Panc1 (cell line): ENCODE results near the gene HRH3. TPM values are rescaled to one million over a fixed set of nuclear protein-coding genes. Genes with fewer than 3 reads are reported as not detected.

ENCODE experiments used
- ATAC-seq: fragments of 200-7000 bp; cut with Tn5 transposase; 2 replicates; pipeline ENCODE4 v1.9.1; 2020; ENCODE audit warnings: mild to moderate bottlenecking, moderate library complexity
- BruUV-seq: library from RNA; stranded (reverse); fragments of 400-500 nt; replicated peaks from 2 replicates; lab custom pipeline; 2021; lab: Mats Ljungman, UMichigan
- CTCF ChIA-PET: fragments of 300-600 bp; sonication (Branson Sonifier 250); formaldehyde crosslinking; loops from one replicate; lab custom pipeline; 2022; ENCODE audit warnings: antibody characterized with exemption; lab: Charles Lee
- POLR2A ChIA-PET: fragments of 300-600 bp; sonication (Branson Sonifier 250); formaldehyde crosslinking; loops from one replicate; lab custom pipeline; 2022; ENCODE audit warnings: antibody characterized with exemption; lab: Charles Lee
- DNase-seq: peaks from one replicate; pipeline ENCODE4 v3.0.0-alpha.2; 2010; ENCODE audit warnings: low read depth, low spot score
- H3K27ac ChIP-seq: 2 replicates; pipeline ENCODE4 v1.5.1; 2011; ENCODE audit warnings: mild to moderate bottlenecking, low read length, inconsistent platforms
- H3K27me3 ChIP-seq: fragments of 200-500 bp; sonication (Bioruptor generic); 2 replicates; pipeline ENCODE4 v1.6.0; 2014; ENCODE audit warnings: low read length, inconsistent platforms; ENCODE audit not compliant: control insufficient read depth, insufficient read depth
- H3K36me3 ChIP-seq: fragments of 200-500 bp; sonication (Bioruptor generic); 2 replicates; pipeline ENCODE4 v1.5.1; 2014; ENCODE audit warnings: inconsistent platforms, mild to moderate bottlenecking, low read length, moderate library complexity; ENCODE audit not compliant: control insufficient read depth, insufficient read depth
- H3K4me1 ChIP-seq: 2 replicates; pipeline ENCODE4 v1.5.1; 2011; ENCODE audit warnings: inconsistent platforms, mild to moderate bottlenecking, low read length, moderate library complexity; ENCODE audit not compliant: control insufficient read depth, insufficient read depth
- H3K4me3 ChIP-seq, 2 experiments: 2 replicates each; pipeline ENCODE4 v1.5.1; 2011 to 2012; ENCODE audit warnings: low read depth in 2 of 2, low read length in 2 of 2, mild to moderate bottlenecking in 2 of 2, inconsistent platforms in 1 of 2, moderate library complexity in 1 of 2
- H3K9me3 ChIP-seq: fragments of 200-500 bp; sonication (Bioruptor generic); 2 replicates; pipeline ENCODE4 v1.5.1; 2014; ENCODE audit warnings: low read depth, mild to moderate bottlenecking, inconsistent platforms, low read length, moderate library complexity; ENCODE audit not compliant: control insufficient read depth, insufficient read depth
- POLR2AphosphoS5 ChIP-seq: IDR thresholded peaks from 2 replicates; pipeline ENCODE4 v1.6.1; 2012; ENCODE audit warnings: mild to moderate bottlenecking, low read depth, low read length, moderate library complexity
- SIN3A ChIP-seq: IDR thresholded peaks from 2 replicates; pipeline ENCODE4 v1.6.1; 2012; ENCODE audit warnings: low read depth, mild to moderate bottlenecking, low read length, moderate library complexity, borderline replicate concordance; ENCODE audit not compliant: insufficient read depth
- TCF7L2 ChIP-seq: IDR thresholded peaks from 2 replicates; pipeline ENCODE4 v1.6.1; 2011; ENCODE audit warnings: mild to moderate bottlenecking, low read depth, low read length, inconsistent platforms
- in situ Hi-C: cut with HindIII; loops from 2 replicates; pipeline ENCODE4 v1.10.0; 2016; ENCODE audit warnings: low sequenced_read_pairs, low pct_unique_long_range_greater_than_20kb
- intact Hi-C: fragments of 100-400 bp; cut with micrococcal nuclease; formaldehyde crosslinking; loops from one replicate; pipeline ENCODE4 v1.10.0; 2022; ENCODE audit not compliant: unreplicated experiment
- total RNA-seq: library from RNA; stranded (reverse); gene quantifications from one replicate; pipeline ENCODE4 v1.2.1, GENCODE V29; 2021; ENCODE audit not compliant: unreplicated experiment
- TF ChIP-seq, protein P1 (sequence below), 2 experiments: IDR thresholded peaks; 2 replicates each; pipeline ENCODE4 v1.6.1; 2011 to 2012; ENCODE audit warnings: low read depth in 2 of 2, control low read depth in 1 of 2, low read length in 1 of 2, mild to moderate bottlenecking in 1 of 2, moderate library complexity in 1 of 2; ENCODE audit not compliant: insufficient read depth in 1 of 2
- TF ChIP-seq, protein P2 (sequence below): fragments of 450-650 bp; IDR thresholded peaks from 2 replicates; pipeline ENCODE4 v1.5.1; 2017; ENCODE audit warnings: mild to moderate bottlenecking

The HRH3 gene
- total RNA-seq, 1 experiment from 2014 or later: 0.10 TPM

DNA sequence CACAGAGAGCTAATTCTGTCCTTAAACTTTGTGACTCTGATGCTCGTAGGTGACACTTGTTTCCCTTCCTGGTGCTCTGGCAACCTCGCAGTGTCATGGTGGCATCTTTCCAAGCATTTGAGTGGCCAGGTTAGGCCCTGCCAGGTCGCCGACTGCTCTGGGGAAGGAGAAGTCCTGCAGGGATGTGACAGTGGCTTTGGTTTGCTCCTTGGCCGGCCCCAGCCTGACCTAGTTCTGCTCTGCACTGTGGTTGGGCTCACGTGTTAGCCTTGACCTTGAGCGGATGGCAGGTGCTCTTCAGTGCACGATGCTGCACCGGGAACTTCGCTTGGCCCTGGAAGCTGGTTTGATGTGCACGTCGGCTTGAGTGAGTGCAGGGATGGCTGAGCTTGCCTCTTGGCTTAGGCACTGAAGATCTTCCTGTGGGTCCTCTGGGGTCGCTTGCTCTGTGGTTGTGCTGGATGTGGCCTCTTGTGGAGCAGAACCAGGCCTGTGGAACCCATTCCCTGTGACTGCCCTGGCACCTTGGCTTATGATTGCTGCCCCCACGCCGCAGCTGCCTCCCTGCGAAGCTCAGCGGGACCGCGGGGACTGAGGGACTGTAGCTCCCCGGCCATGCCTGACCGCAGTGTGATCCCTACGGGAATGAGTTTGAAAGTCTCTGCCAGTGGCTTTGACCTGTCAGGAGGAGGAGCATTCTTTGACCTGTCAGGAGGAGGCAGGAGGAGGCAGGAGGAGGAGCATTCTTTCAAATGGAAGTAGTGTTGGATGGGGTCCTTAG lies 27.0 kb upstream of the HRH3 start:
- in situ Hi-C loops: no loop called here
- DNase-seq (no peak), ATAC-seq (no peak)
- ChIA-PET CTCF (interaction anchor here (0.7 kb wide), 1 partner anchor 157 kb away, joined by 5 read pairs; no protein-coding TSS in a partner anchor), POLR2A (no interaction called here)
- no TSS peak for BruUV-seq
- TF ChIP-seq, protein P1, sequence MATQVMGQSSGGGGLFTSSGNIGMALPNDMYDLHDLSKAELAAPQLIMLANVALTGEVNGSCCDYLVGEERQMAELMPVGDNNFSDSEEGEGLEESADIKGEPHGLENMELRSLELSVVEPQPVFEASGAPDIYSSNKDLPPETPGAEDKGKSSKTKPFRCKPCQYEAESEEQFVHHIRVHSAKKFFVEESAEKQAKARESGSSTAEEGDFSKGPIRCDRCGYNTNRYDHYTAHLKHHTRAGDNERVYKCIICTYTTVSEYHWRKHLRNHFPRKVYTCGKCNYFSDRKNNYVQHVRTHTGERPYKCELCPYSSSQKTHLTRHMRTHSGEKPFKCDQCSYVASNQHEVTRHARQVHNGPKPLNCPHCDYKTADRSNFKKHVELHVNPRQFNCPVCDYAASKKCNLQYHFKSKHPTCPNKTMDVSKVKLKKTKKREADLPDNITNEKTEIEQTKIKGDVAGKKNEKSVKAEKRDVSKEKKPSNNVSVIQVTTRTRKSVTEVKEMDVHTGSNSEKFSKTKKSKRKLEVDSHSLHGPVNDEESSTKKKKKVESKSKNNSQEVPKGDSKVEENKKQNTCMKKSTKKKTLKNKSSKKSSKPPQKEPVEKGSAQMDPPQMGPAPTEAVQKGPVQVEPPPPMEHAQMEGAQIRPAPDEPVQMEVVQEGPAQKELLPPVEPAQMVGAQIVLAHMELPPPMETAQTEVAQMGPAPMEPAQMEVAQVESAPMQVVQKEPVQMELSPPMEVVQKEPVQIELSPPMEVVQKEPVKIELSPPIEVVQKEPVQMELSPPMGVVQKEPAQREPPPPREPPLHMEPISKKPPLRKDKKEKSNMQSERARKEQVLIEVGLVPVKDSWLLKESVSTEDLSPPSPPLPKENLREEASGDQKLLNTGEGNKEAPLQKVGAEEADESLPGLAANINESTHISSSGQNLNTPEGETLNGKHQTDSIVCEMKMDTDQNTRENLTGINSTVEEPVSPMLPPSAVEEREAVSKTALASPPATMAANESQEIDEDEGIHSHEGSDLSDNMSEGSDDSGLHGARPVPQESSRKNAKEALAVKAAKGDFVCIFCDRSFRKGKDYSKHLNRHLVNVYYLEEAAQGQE (IDR thresholded peaks at IDR 0.05; ENCODE audit: insufficient read depth in 1 of 2, low read depth in 2 of 2, low read length in 1 of 2): no peak
- no peak for TF ChIP-seq SIN3A
- TF ChIP-seq, protein P2, sequence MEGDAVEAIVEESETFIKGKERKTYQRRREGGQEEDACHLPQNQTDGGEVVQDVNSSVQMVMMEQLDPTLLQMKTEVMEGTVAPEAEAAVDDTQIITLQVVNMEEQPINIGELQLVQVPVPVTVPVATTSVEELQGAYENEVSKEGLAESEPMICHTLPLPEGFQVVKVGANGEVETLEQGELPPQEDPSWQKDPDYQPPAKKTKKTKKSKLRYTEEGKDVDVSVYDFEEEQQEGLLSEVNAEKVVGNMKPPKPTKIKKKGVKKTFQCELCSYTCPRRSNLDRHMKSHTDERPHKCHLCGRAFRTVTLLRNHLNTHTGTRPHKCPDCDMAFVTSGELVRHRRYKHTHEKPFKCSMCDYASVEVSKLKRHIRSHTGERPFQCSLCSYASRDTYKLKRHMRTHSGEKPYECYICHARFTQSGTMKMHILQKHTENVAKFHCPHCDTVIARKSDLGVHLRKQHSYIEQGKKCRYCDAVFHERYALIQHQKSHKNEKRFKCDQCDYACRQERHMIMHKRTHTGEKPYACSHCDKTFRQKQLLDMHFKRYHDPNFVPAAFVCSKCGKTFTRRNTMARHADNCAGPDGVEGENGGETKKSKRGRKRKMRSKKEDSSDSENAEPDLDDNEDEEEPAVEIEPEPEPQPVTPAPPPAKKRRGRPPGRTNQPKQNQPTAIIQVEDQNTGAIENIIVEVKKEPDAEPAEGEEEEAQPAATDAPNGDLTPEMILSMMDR: no peak
- no peak for TF ChIP-seq POLR2AphosphoS5
- no peak for TF ChIP-seq TCF7L2
- H3K36me3 ChIP-seq: no peaks in the 10 kb centered on the region
- H3K4me1 ChIP-seq: no peaks in the 10 kb centered on the region
- H3K4me3 ChIP-seq: no peak overlapping the region
- H3K9me3 ChIP-seq: no peaks in the 10 kb centered on the region
- intact Hi-C loops: no loop called here
- no peak overlapping the region for H3K27ac ChIP-seq
- no peaks in the 10 kb centered on the region for H3K27me3 ChIP-seq

DNA sequence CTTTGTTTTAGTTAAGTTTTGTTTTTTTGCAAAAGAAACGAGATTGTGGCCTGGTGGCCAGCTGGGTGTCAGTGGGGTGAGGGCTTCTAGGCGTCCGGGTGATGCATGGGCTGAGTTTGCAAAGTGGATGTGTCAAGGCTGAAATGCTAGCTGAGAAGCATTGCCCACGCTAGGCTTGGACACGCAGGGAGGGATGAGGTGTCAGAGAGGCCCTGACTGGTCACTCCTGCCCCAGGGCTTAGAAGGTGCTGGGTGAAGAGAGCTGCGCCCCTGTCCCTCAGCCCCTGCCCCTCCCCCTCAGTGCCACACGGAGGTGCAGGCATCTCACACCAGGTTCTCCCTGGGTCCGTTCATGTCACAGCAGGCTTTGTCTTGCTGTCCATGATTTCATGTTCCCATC lies 26.4 kb upstream of the HRH3 start:
- BruUV-seq: no TSS peak
- no peaks in the 10 kb centered on the region for H3K9me3 ChIP-seq
- intact Hi-C loops (no loop called here), in situ Hi-C loops (no loop called here)
- ChIA-PET CTCF (no interaction called here), POLR2A (no interaction called here)
- no peak overlapping the region for H3K4me3 ChIP-seq
- no peak overlapping the region for H3K27ac ChIP-seq
- DNase-seq (no peak), ATAC-seq (no peak)
- H3K36me3 ChIP-seq: no peaks in the 10 kb centered on the region
- no peaks in the 10 kb centered on the region for H3K27me3 ChIP-seq
- no peaks in the 10 kb centered on the region for H3K4me1 ChIP-seq
- TF ChIP-seq, protein P1 (IDR thresholded peaks at IDR 0.05; ENCODE audit: insufficient read depth in 1 of 2, low read depth in 2 of 2, low read length in 1 of 2): no peak
- TF ChIP-seq TCF7L2 (no peak), POLR2AphosphoS5 (no peak)
- TF ChIP-seq, protein P2: no peak
